KMS-11 (cell line): Measurements from ENCODE around the gene RHOB.

Experiments
- H2AFZ ChIP-seq: fragments of 200-600 bp; sonication (generic); 2 replicates; pipeline ENCODE4 v1.6.1; 2016; ENCODE audit warnings: antibody characterized with exemption, mixed run types, low read depth
- H3K27ac ChIP-seq: fragments of 200-600 bp; sonication (generic); 2 replicates; pipeline ENCODE4 v1.6.1; 2016; ENCODE audit warnings: mild to moderate bottlenecking, mixed run types
- H3K27me3 ChIP-seq: fragments of 200-600 bp; sonication (generic); 2 replicates; pipeline ENCODE4 v1.6.1; 2017; ENCODE audit warnings: mild to moderate bottlenecking, low read depth, mixed run types, moderate library complexity; ENCODE audit not compliant: insufficient read depth
- H3K36me3 ChIP-seq: fragments of 200-600 bp; sonication (generic); 2 replicates; pipeline ENCODE4 v1.6.1; 2017; ENCODE audit warnings: mild to moderate bottlenecking, mixed run types; ENCODE audit not compliant: insufficient read depth
- H3K4me1 ChIP-seq: fragments of 200-600 bp; sonication (generic); 2 replicates; pipeline ENCODE4 v1.6.1; 2016; ENCODE audit warnings: mild to moderate bottlenecking, low read depth, mixed run types; ENCODE audit not compliant: poor library complexity, severe bottlenecking
- H3K4me2 ChIP-seq: fragments of 200-600 bp; sonication (generic); 2 replicates; pipeline ENCODE4 v1.7.0; 2016; ENCODE audit warnings: mild to moderate bottlenecking, mixed run types
- H3K4me3 ChIP-seq: fragments of 200-600 bp; sonication (generic); IDR thresholded peaks from 2 replicates; pipeline ENCODE4 v1.6.1; 2017; ENCODE audit warnings: low read depth, low read length, mixed read lengths; ENCODE audit not compliant: insufficient read depth
- H3K79me2 ChIP-seq: fragments of 200-600 bp; sonication (generic); 2 replicates; pipeline ENCODE4 v1.6.1; 2016; ENCODE audit warnings: low read depth, mixed run types; ENCODE audit not compliant: insufficient read depth
- H3K9ac ChIP-seq: fragments of 200-600 bp; sonication (generic); 2 replicates; pipeline ENCODE4 v1.6.1; 2016; ENCODE audit warnings: mild to moderate bottlenecking, mixed run types
- H4K20me1 ChIP-seq: fragments of 200-600 bp; sonication (generic); 2 replicates; pipeline ENCODE4 v1.6.1; 2016; ENCODE audit warnings: mild to moderate bottlenecking, mixed run types; ENCODE audit not compliant: insufficient read depth
- CTCF ChIP-seq: fragments of 200-600 bp; sonication (generic); conservative IDR thresholded peaks from 2 replicates; pipeline ENCODE4 v1.6.1; 2017; ENCODE audit warnings: low read depth, mild to moderate bottlenecking, antibody characterized with exemption, low read length, moderate library complexity, mixed read lengths

The RHOB gene

GRCh38 chr2:20484810-20485611, 38.1 kb downstream of the RHOB start:
- H2AFZ ChIP-seq: no peak overlapping the region
- no peak overlapping the region for H3K9ac ChIP-seq
- no peak overlapping the region for H3K4me2 ChIP-seq
- H3K36me3 ChIP-seq: no peaks in the 10 kb centered on the region
- no peaks in the 10 kb centered on the region for H4K20me1 ChIP-seq
- TF ChIP-seq CTCF: no peak
- peaks cover 21% of the 10 kb centered on the region for H3K4me1 ChIP-seq
- no peak overlapping the region for H3K27ac ChIP-seq
- H3K4me3 ChIP-seq: no peak overlapping the region
- no peaks in the 10 kb centered on the region for H3K79me2 ChIP-seq
- H3K27me3 ChIP-seq: no peaks in the 10 kb centered on the region

GRCh38 chr2:20485612-20486388, 38.9 kb downstream of the RHOB start:
- Histone ChIP-seq H3K4me1 (peaks cover 21% of the 10 kb centered on the region), H4K20me1 (no peaks in the 10 kb centered on the region), H3K4me3 (no peak overlapping the region), H3K27ac (no peak overlapping the region), H2AFZ (no peak overlapping the region), H3K79me2 (no peaks in the 10 kb centered on the region), H3K9ac (no peak overlapping the region), H3K4me2 (no peak overlapping the region), H3K27me3 (no peaks in the 10 kb centered on the region), H3K36me3 (no peaks in the 10 kb centered on the region)
- TF ChIP-seq CTCF: no peak

- Histone ChIP-seq H3K79me2 (no peaks in the 10 kb centered on the region), H4K20me1 (no peaks in the 10 kb centered on the region), H3K4me2 (no peak overlapping the region), H3K36me3 (no peaks in the 10 kb centered on the region), H3K27me3 (no peaks in the 10 kb centered on the region), H3K4me1 (peaks cover 21% of the 10 kb centered on the region), H2AFZ (no peak overlapping the region), H3K9ac (no peak overlapping the region), H3K27ac (no peak overlapping the region), H3K4me3 (no peak overlapping the region)
- no peak for TF ChIP-seq CTCF
Observed at GRCh38 chr2:20486571-20486970, 39.7 kb downstream of the RHOB start.

- Histone ChIP-seq H3K79me2 (no peaks in the 10 kb centered on the region), H3K4me1 (peaks cover 21% of the 10 kb centered on the region), H2AFZ (no peak overlapping the region), H4K20me1 (no peaks in the 10 kb centered on the region), H3K27me3 (no peaks in the 10 kb centered on the region), H3K4me3 (no peak overlapping the region), H3K36me3 (no peaks in the 10 kb centered on the region), H3K27ac (no peak overlapping the region), H3K9ac (no peak overlapping the region), H3K4me2 (no peak overlapping the region)
- TF ChIP-seq CTCF: no peak
Observed at GRCh38 chr2:20487030-20487391, 40.1 kb downstream of the RHOB start.
